Suprapubic skin (tissue), 4 donors: Measurements from ENCODE around the gene RELA. TPM values are rescaled to one million over a fixed set of nuclear protein-coding genes. Genes with fewer than 3 reads are reported as not detected.

Experiments
- DNase-seq, 2 donors: peaks; one replicate each; pipeline ENCODE4 v3.0.0-alpha.2; 2019; ENCODE audit warnings: low spot score in 2 of 2
- H3K27ac ChIP-seq: fragments of 200-600 bp; sonication (generic); one replicate; pipeline ENCODE4 v1.5.1; 2019
- H3K27me3 ChIP-seq: fragments of 200-600 bp; sonication (generic); one replicate; pipeline ENCODE4 v1.5.1; 2019
- H3K36me3 ChIP-seq: fragments of 200-600 bp; sonication (generic); one replicate; pipeline ENCODE4 v1.5.1; 2019
- H3K4me1 ChIP-seq: fragments of 200-600 bp; sonication (generic); one replicate; pipeline ENCODE4 v1.5.1; 2019
- H3K4me3 ChIP-seq: fragments of 200-600 bp; sonication (generic); one replicate; pipeline ENCODE4 v1.5.1; 2019; ENCODE audit warnings: mild to moderate bottlenecking
- H3K9me3 ChIP-seq: fragments of 200-600 bp; sonication (generic); one replicate; pipeline ENCODE4 v1.5.1; 2019
- EP300 ChIP-seq: sonication (generic); formaldehyde crosslinking; IDR thresholded peaks from one replicate; pipeline ENCODE4 v1.6.1; 2017; ENCODE audit warnings: antibody characterized with exemption
- POLR2A ChIP-seq, 2 donors: fragments of 450-650 bp; IDR thresholded peaks; one replicate each; pipeline ENCODE4 v1.6.1; 2017; ENCODE audit warnings: antibody characterized with exemption in 2 of 2, mild to moderate bottlenecking in 2 of 2, moderate library complexity in 2 of 2
- POLR2AphosphoS5 ChIP-seq, 3 donors: sonication (generic); formaldehyde crosslinking; IDR thresholded peaks; one replicate each; pipeline ENCODE4 v1.6.1; 2017; ENCODE audit warnings: antibody characterized with exemption in 3 of 3
- WGBS: methylation state at CpG from one replicate; pipeline ENCODE4 v1.1.5; 2018; 5-methylcytosine and 5-hydroxymethylcytosine counted together
- total RNA-seq, 4 donors: library from RNA; depleted of rRNA; stranded (reverse); fragments of >200 nt; gene quantifications; one replicate each; pipeline ENCODE4 v1.1.0, GENCODE V29; 2016
- TF ChIP-seq, protein P1 (sequence below), 2 donors: fragments of 200-600 bp in 1 of 2; fragments of 450-650 bp in 1 of 2; sonication (generic) in 1 of 2; IDR thresholded peaks; one replicate each; pipeline ENCODE4 v1.5.1; 2016 to 2019; ENCODE audit warnings: antibody characterized with exemption in 2 of 2, mild to moderate bottlenecking in 1 of 2, moderate library complexity in 1 of 2

The RELA gene
- total RNA-seq, 4 donors from 2014 or later: 71.7 to 111 (median 93.5) TPM

DNA sequence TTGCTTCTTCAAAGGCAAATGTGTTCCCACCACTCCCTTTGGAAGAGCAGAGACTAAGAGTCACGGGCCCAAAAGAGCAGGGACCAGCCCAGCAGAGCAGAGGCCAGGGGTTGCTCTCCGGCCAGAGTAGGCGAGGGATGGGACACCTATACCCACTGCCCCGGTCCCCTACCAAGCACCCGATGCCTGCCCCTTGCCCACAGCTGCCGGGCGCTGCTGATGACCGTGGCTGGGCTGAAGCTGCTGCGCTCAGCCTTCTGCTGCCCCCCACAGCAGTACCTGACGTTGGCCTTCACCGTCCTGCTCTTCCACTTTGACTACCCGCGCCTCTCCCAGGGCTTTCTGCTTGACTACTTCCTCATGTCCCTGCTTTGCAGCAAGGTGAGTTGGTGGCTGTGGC lies 35.5 kb downstream of the RELA start:
- no peaks in the 10 kb centered on the region for H3K4me1 ChIP-seq
- H3K27ac ChIP-seq: no peak overlapping the region
- 98% methylated on average over 12 of the region's 13 CpGs for WGBS
- no peak for TF ChIP-seq POLR2AphosphoS5 (IDR thresholded peaks at IDR 0.05)
- no peak for TF ChIP-seq POLR2A (IDR thresholded peaks at IDR 0.05)
- TF ChIP-seq EP300: no peak
- TF ChIP-seq, protein P1, sequence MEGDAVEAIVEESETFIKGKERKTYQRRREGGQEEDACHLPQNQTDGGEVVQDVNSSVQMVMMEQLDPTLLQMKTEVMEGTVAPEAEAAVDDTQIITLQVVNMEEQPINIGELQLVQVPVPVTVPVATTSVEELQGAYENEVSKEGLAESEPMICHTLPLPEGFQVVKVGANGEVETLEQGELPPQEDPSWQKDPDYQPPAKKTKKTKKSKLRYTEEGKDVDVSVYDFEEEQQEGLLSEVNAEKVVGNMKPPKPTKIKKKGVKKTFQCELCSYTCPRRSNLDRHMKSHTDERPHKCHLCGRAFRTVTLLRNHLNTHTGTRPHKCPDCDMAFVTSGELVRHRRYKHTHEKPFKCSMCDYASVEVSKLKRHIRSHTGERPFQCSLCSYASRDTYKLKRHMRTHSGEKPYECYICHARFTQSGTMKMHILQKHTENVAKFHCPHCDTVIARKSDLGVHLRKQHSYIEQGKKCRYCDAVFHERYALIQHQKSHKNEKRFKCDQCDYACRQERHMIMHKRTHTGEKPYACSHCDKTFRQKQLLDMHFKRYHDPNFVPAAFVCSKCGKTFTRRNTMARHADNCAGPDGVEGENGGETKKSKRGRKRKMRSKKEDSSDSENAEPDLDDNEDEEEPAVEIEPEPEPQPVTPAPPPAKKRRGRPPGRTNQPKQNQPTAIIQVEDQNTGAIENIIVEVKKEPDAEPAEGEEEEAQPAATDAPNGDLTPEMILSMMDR (IDR thresholded peaks at IDR 0.05): no peak
- no peak for DNase-seq
- no peak overlapping the region for H3K4me3 ChIP-seq
- no peaks in the 10 kb centered on the region for H3K27me3 ChIP-seq
- H3K9me3 ChIP-seq: no peaks in the 10 kb centered on the region
- H3K36me3 ChIP-seq: peaks cover 96% of the 10 kb centered on the region

DNA sequence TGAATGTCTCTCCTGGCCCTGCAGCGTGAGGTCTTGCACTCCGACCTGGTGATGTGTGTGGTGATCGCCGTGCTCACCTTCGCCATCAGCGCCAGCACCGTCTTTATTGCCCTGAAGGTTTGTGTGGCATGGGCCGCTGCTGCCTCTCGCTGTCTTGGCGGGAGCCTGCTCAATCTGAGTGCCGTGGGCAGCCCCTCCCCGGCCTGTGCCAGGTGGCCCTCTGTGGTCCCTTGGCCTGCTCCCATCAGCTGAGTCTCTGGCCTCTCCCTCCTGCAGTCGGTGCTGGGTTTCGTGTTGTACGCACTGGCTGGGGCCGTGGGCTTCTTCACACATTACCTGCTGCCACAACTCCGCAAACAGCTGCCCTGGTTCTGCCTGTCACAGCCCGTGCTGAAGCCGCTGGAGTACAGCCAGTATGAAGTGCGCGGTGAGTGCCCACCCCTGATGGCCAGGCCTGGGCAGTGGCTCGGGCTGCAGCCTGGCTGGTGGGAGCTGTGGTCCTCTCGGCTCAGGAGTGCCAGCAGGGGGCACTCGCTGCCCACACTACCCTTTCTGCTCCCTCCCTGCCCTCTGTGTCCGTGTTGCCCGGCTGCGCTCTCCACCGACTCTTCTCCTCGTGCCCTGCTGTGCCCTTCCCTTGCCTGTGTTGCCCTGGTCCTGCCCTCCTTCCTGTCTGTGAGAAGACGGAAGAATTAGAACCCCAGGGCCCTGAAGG lies 36.9 kb downstream of the RELA start:
- Histone ChIP-seq H3K27me3 (no peaks in the 10 kb centered on the region), H3K4me1 (no peaks in the 10 kb centered on the region), H3K36me3 (peaks cover 97% of the 10 kb centered on the region), H3K4me3 (no peak overlapping the region), H3K9me3 (no peaks in the 10 kb centered on the region), H3K27ac (no peak overlapping the region)
- TF ChIP-seq EP300: no peak
- TF ChIP-seq, protein P1 (IDR thresholded peaks at IDR 0.05): peak; percentile 27 to 39
- no peak for TF ChIP-seq POLR2A (IDR thresholded peaks at IDR 0.05)
- no peak for DNase-seq
- 64% methylated on average over 26 of the region's 30 CpGs for WGBS

DNA sequence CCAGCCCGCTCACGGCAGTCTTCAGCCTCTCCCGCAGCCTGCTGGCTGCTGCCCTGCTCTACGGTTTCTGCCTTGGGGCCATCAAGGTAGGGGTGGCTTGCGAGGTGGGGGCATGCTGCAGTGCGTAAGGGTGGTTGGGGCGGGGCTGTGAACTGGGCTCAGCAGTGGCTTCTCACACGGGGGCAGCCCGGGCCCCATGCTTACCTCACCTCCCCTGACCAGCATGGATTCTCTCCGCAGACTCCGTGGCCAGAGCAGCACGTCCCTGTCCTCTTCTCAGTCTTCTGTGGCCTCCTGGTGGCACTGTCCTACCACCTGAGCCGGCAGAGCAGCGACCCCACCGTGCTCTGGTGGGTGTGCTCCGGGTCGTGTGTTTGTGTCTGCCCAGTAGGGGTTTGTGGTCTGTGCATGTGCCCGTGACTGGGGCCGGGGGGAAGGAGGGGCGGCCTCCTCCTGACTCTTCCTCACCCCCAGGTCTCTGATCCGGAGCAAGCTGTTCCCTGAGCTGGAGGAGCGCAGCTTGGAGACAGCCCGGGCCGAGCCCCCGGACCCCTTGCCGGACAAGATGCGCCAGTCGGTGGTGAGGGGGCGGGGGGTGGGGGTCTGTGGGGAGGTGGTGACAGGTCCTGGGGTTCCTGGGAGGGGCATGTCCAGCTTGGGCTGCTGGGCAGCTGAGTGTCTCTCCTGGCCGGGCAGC lies 37.6 kb downstream of the RELA start:
- DNase-seq: no peak
- 97% methylated on average over 12 of the region's 30 CpGs for WGBS
- Histone ChIP-seq H3K4me3 (no peak overlapping the region), H3K27ac (no peak overlapping the region), H3K27me3 (no peaks in the 10 kb centered on the region), H3K9me3 (no peaks in the 10 kb centered on the region), H3K4me1 (no peaks in the 10 kb centered on the region), H3K36me3 (peaks cover 97% of the 10 kb centered on the region)
- no peak for TF ChIP-seq POLR2A (IDR thresholded peaks at IDR 0.05)
- TF ChIP-seq, protein P1 (IDR thresholded peaks at IDR 0.05): no peak
- no peak for TF ChIP-seq EP300
- TF ChIP-seq POLR2AphosphoS5 (IDR thresholded peaks at IDR 0.05): no peak

DNA sequence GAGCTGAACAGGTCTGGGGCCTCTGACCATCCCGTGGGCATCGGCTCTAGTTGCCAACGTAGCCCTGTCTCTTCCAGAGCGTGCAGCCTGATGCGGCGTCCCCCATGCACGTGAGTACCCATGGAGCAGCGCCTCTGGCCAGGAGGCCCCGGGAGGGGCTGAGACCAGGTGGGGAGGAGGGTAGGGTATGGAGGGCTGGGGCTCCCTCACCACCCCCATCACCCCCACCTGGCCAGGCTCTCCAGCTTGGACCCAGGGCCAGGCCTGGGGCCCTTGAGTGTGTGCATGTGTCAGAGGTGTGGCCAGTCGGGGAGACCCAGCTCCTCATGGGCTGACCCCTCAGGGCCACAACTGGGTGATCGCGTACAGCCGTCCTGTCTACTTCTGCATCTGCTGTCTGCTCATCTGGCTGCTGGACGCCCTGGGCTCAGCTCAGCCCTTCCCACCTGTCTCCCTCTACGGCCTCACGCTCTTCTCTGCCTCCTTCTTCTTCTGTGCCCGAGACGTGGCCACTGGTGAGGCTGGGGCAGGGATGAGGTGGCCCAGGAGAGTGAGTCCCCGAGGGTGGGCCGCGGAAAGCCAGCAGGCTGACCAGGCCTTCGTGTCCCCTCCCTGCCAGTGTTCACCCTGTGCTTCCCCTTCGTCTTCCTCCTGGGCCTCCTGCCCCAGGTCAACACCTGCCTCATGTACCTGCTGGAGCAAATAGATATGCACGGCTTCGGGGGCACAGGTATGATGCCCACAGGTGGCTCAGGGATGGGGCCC lies 38.7 kb downstream of the RELA start:
- no peak for DNase-seq
- Histone ChIP-seq H3K36me3 (peaks cover 97% of the 10 kb centered on the region), H3K9me3 (no peaks in the 10 kb centered on the region), H3K27me3 (no peaks in the 10 kb centered on the region), H3K4me3 (no peak overlapping the region), H3K27ac (no peak overlapping the region), H3K4me1 (no peaks in the 10 kb centered on the region)
- TF ChIP-seq EP300 (no peak), POLR2A (IDR thresholded peaks at IDR 0.05) (no peak), POLR2AphosphoS5 (IDR thresholded peaks at IDR 0.05) (no peak)
- TF ChIP-seq, protein P1 (IDR thresholded peaks at IDR 0.05): no peak
- 93% methylated on average over 21 of the region's 25 CpGs for WGBS

DNA sequence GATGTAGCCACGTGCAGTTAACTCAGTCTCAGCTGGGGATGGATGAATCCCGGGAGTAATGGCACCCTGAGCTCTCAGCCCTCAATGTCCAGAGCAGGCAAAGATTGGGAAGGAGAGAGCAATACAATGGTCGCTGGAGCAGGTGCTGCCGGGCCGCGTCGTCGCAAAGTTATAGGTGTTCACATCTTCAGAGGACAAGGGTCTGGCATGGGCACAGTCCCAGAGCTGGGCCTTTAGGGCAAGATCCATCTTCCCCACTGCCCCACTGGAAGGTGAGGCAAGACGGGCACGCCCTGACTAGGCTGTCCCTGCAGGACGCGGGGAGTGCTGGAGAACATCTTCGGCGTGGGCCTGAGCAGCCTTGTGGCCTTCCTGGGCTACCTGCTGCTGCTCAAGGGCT lies 39.5 kb downstream of the RELA start:
- Histone ChIP-seq H3K27me3 (no peaks in the 10 kb centered on the region), H3K4me1 (no peaks in the 10 kb centered on the region), H3K4me3 (no peak overlapping the region), H3K9me3 (no peaks in the 10 kb centered on the region), H3K36me3 (peaks cover 97% of the 10 kb centered on the region), H3K27ac (no peak overlapping the region)
- WGBS: 88% methylated on average over 13 of the region's 14 CpGs
- DNase-seq: no peak
- TF ChIP-seq POLR2AphosphoS5 (IDR thresholded peaks at IDR 0.05): no peak
- no peak for TF ChIP-seq POLR2A (IDR thresholded peaks at IDR 0.05)
- TF ChIP-seq, protein P1 (IDR thresholded peaks at IDR 0.05): no peak
- no peak for TF ChIP-seq EP300
